22Rv1 (cell line): ENCODE results near the gene DDN.

Experiments used
- ZFX ChIP-seq: fragments of 450-650 bp; IDR thresholded peaks from 2 replicates; pipeline ENCODE4 v1.6.1; 2017; ENCODE audit warnings: antibody characterized with exemption, borderline replicate concordance
- TF ChIP-seq, protein P1 (sequence below): fragments of 450-650 bp; IDR thresholded peaks from 2 replicates; pipeline ENCODE4 v1.5.1; 2017; ENCODE audit warnings: mild to moderate bottlenecking

DNA sequence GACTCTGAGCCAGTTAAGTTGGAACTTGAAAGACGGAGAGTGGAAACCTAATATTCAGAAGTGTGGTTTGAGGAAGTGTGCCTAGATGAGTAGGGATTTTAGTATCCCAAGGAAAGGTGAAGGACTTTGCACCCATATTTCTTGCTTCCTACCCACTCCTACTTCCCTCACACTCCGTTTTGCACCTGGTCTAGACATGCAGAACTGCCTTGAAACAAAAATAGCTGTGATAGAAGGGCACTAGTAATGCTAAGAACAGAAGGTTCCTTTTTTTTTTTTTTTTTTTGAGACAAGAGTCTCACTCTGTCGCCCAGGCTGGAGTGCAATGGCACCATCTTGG lies 41.2 kb downstream of the DDN start:
- TF ChIP-seq, protein P1, sequence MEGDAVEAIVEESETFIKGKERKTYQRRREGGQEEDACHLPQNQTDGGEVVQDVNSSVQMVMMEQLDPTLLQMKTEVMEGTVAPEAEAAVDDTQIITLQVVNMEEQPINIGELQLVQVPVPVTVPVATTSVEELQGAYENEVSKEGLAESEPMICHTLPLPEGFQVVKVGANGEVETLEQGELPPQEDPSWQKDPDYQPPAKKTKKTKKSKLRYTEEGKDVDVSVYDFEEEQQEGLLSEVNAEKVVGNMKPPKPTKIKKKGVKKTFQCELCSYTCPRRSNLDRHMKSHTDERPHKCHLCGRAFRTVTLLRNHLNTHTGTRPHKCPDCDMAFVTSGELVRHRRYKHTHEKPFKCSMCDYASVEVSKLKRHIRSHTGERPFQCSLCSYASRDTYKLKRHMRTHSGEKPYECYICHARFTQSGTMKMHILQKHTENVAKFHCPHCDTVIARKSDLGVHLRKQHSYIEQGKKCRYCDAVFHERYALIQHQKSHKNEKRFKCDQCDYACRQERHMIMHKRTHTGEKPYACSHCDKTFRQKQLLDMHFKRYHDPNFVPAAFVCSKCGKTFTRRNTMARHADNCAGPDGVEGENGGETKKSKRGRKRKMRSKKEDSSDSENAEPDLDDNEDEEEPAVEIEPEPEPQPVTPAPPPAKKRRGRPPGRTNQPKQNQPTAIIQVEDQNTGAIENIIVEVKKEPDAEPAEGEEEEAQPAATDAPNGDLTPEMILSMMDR = no peak
- no peak for TF ChIP-seq ZFX
